K562 (cell line): ENCODE results near the gene CFAP20. TPM values are rescaled to one million over a fixed set of nuclear protein-coding genes. Genes with fewer than 3 reads are reported as not detected.

Experiments used
- ATAC-seq: fragments of 200-7000 bp; cut with Tn5 transposase; 3 replicates; pipeline ENCODE4 v1.9.1; 2020; ENCODE audit warnings: moderate library complexity
- BruUV-seq: library from RNA; stranded (reverse); fragments of 400-500 nt; replicated peaks from 2 replicates; lab custom pipeline; 2021; lab: Mats Ljungman, UMichigan
- CTCF ChIA-PET: fragments of 300-600 bp; formaldehyde crosslinking; extraction: SDS; loops from one replicate; lab custom pipeline; 2021; ENCODE audit warnings: low intra/inter-chr PET ratio; lab: Yijun Ruan, JAX
- POLR2A ChIA-PET: fragments of 300-600, 350-650 bp; sonication (Branson Sonifier 250); formaldehyde crosslinking; extraction: SDS; loops from one replicate; lab custom pipeline; 2021; ENCODE audit warnings: antibody characterized with exemption, inconsistent platforms; lab: Yijun Ruan, JAX
- DNase-seq, 4 experiments: peaks; one replicate each; pipeline versions ENCODE4 v3.0.0 to v3.0.0-alpha.2; 2011 to 2018; ENCODE audit warnings: low spot score in 3 of 4, mixed read lengths in 3 of 4; ENCODE audit errors: extremely low read depth in 1 of 4
- FAIRE-seq: peaks from 2 replicates; lab custom pipeline; 2011; peaks lifted over from hg19 to GRCh38; lab: Jason Lieb, UNC
- H2AFZ ChIP-seq: 2 replicates; pipeline ENCODE4 v1.6.0; 2011; ENCODE audit warnings: low read depth, low read length, control low read depth, inconsistent platforms
- H3K27ac ChIP-seq: fragments of 200-600 bp; 3 replicates; pipeline ENCODE4 v1.8.0; 2011; ENCODE audit warnings: low read depth, mild to moderate bottlenecking, control low read depth, inconsistent platforms, low read length, moderate library complexity, mixed read lengths; ENCODE audit errors: extremely low read depth
- H3K27me3 ChIP-seq, 2 experiments: fragments of 300-600 bp in 1 of 2; 2 replicates in 1 of 2; 3 replicates in 1 of 2; pipeline versions ENCODE4 v1.6.0 to v1.8.0; 2011; ENCODE audit warnings: inconsistent platforms in 2 of 2, low read length in 2 of 2, mild to moderate bottlenecking in 1 of 2, mixed read lengths in 1 of 2, moderate library complexity in 1 of 2; ENCODE audit not compliant: control insufficient read depth in 2 of 2, insufficient read depth in 2 of 2
- H3K36me3 ChIP-seq: fragments of 300-600 bp; 3 replicates; pipeline ENCODE4 v1.8.0; 2011; ENCODE audit warnings: mild to moderate bottlenecking, low read length, inconsistent platforms; ENCODE audit not compliant: control insufficient read depth, insufficient read depth
- H3K4me1 ChIP-seq, 2 experiments: fragments of 200-600 bp in 1 of 2; replicated peaks in 1 of 2; 2 replicates in 1 of 2; 3 replicates in 1 of 2; pipeline versions ENCODE4 v1.5.1 to v1.8.0; 2011; ENCODE audit warnings: inconsistent platforms in 2 of 2, low read length in 2 of 2, mild to moderate bottlenecking in 1 of 2, mixed read lengths in 1 of 2, moderate library complexity in 1 of 2; ENCODE audit not compliant: control insufficient read depth in 2 of 2, insufficient read depth in 2 of 2
- H3K4me2 ChIP-seq: 2 replicates; pipeline ENCODE4 v1.6.1; 2011; ENCODE audit warnings: low read length, control low read depth, inconsistent platforms, mixed read lengths; ENCODE audit not compliant: insufficient read depth
- H3K4me3 ChIP-seq: fragments of 200-600 bp; sonication (generic), shearing (Covaris generic); 2 replicates; pipeline ENCODE4 v1.5.1; 2016; ENCODE audit warnings: control low read depth, inconsistent platforms
- H3K79me2 ChIP-seq: fragments of 200-600 bp; 3 replicates; pipeline ENCODE4 v1.8.0; 2011; ENCODE audit warnings: low read length, inconsistent platforms; ENCODE audit not compliant: control insufficient read depth, insufficient read depth
- H3K9ac ChIP-seq, 2 experiments: 2 replicates each; pipeline versions ENCODE4 v1.6.0 to v1.6.1; 2011; ENCODE audit warnings: low read depth in 2 of 2, low read length in 2 of 2, control low read depth in 1 of 2, inconsistent platforms in 1 of 2, mild to moderate bottlenecking in 1 of 2, mixed read lengths in 1 of 2; ENCODE audit not compliant: insufficient read depth in 1 of 2
- H3K9me1 ChIP-seq: one replicate; pipeline ENCODE4 v1.6.0; 2011; ENCODE audit warnings: inconsistent platforms, mild to moderate bottlenecking, low read length, moderate library complexity; ENCODE audit not compliant: control insufficient read depth, insufficient read depth
- H3K9me3 ChIP-seq: replicated peaks from 2 replicates; pipeline ENCODE4 v1.5.1; 2011; ENCODE audit warnings: low read depth, low read length, inconsistent platforms; ENCODE audit not compliant: control insufficient read depth, insufficient read depth
- H4K20me1 ChIP-seq: replicated peaks from 2 replicates; pipeline ENCODE4 v1.6.1; 2011; ENCODE audit warnings: low read length, inconsistent platforms, mixed read lengths; ENCODE audit not compliant: control insufficient read depth, insufficient read depth
- NR3C1 ChIP-seq: sonication (generic); formaldehyde crosslinking; IDR thresholded peaks from 2 replicates; pipeline ENCODE4 v1.8.1; 2022; ENCODE audit warnings: missing genetic modification reagents
- RBBP5 ChIP-seq: fragments of 200-600 bp; sonication (generic); IDR thresholded peaks from 2 replicates; pipeline ENCODE4 v1.6.1; 2012; ENCODE audit warnings: borderline replicate concordance, mild to moderate bottlenecking, low read length, control low read depth, inconsistent platforms; ENCODE audit not compliant: insufficient read depth, poor library complexity, severe bottlenecking
- RREB1 ChIP-seq: fragments of 250-450 bp; sonication (Bioruptor Pico); IDR thresholded peaks from 2 replicates; pipeline ENCODE4 v1.4.0; 2020
- ZNF121 ChIP-seq: sonication (generic); formaldehyde crosslinking; conservative IDR thresholded peaks from 2 replicates; pipeline ENCODE4 v1.8.0; 2022; ENCODE audit warnings: missing genetic modification reagents
- ZNF561 ChIP-seq: fragments of 450-650 bp; formaldehyde crosslinking; conservative IDR thresholded peaks from 2 replicates; pipeline ENCODE4 v1.4.0; 2020; ENCODE audit warnings: mild to moderate bottlenecking, moderate library complexity
- WGBS: fragments of 100-300 bp; shearing (Covaris generic); methylation state at CpG from one replicate; pipeline ENCODE4 v1.1.6; 2016; ENCODE audit warnings: low coverage, mixed read lengths; ENCODE audit not compliant: insufficient coverage; ENCODE audit errors: missing lambda C conversion rate; 5-methylcytosine and 5-hydroxymethylcytosine counted together
- in situ Hi-C: fragments of 300-500 bp; cut with MboI; formaldehyde crosslinking; loops from 4 replicates; pipeline ENCODE4 v1.15.0; 2018; ENCODE audit warnings: inconsistent platforms, mixed read lengths
- intact Hi-C: fragments of 100-400 bp; cut with micrococcal nuclease; formaldehyde crosslinking; loops from 2 replicates; pipeline ENCODE4 v1.14.2; 2022
- polyA plus RNA-seq, 8 experiments: library from polyadenylated mRNA; depleted of rRNA in 4 of 8; stranded (reverse) in 5 of 8; unstranded in 3 of 8; fragments of >200 nt; fragmentation: Nextera tagmentation in 2 of 8; fragmentation: Illumina TruSeq in 1 of 8; extraction: Ambion mirVana in 2 of 8; extraction: Trizol in 1 of 8; gene quantifications; 2 replicates each; pipeline versions ENCODE4 v1.2.1 to v1.2.3, GENCODE V29; 2011 to 2014; ENCODE audit warnings: inconsistent platforms in 1 of 8, missing spikeins in 1 of 8
- total RNA-seq, 7 experiments: library from RNA; depleted of rRNA in 6 of 7; stranded (reverse); fragments of >200 nt in 6 of 7; fragmentation: Illumina TruSeq in 2 of 7; extraction: Trizol in 2 of 7; gene quantifications; 2 replicates each; pipeline versions ENCODE4 v1.2.1 to v1.2.3, GENCODE V29; 2011 to 2021; ENCODE audit warnings: low replicate concordance in 1 of 7
- TF ChIP-seq, protein P1 (sequence below): sonication (generic); formaldehyde crosslinking; IDR thresholded peaks from 2 replicates; pipeline ENCODE4 v1.9.0; 2022; ENCODE audit warnings: mild to moderate bottlenecking, missing genetic modification reagents

The CFAP20 gene
- total and polyA plus RNA-seq, 9 of the 15 experiments (the other 6 are each of a cell fraction or from before 2014, with no cell fraction given) = 20.5 to 90.5 (median 75.3) TPM

- Histone ChIP-seq H3K4me2 (no peak overlapping the region), H2AFZ (no peak overlapping the region), H3K4me3 (no peak overlapping the region), H4K20me1 (no peaks in the 10 kb centered on the region), H3K27me3 (no peaks in the 10 kb centered on the region), H3K9me3 (no peaks in the 10 kb centered on the region), H3K79me2 (no peaks in the 10 kb centered on the region), H3K4me1 (no peaks in the 10 kb centered on the region), H3K27ac (no peak overlapping the region), H3K36me3 (peaks cover 2% of the 10 kb centered on the region; the same call in 1 of the 3 replicates), H3K9ac (no peak overlapping the region), H3K9me1 (no peaks in the 10 kb centered on the region)
- DNase-seq (no peak), ATAC-seq (no peak), FAIRE-seq (no peak)
- TF ChIP-seq ZNF121 (CRISPR knock-in tag) = peak; percentile 51; the same call in 1 of the 2 replicates
- no peak for TF ChIP-seq ZNF561 (CRISPR knock-in tag)
- TF ChIP-seq RBBP5 = no peak
- no TSS peak for BruUV-seq
- 56% methylated on average over 2 of the region's 2 CpGs for WGBS
- POLR2A ChIA-PET = interaction anchor here (1.1 kb wide), 1 partner anchor 13 kb away, joined by 3 read pairs; no protein-coding TSS in a partner anchor
- in situ Hi-C loops = no loop called here
- intact Hi-C loops = no loop called here
- CTCF ChIA-PET = no interaction called here
Measured at GRCh38 chr16:58154345-58154744, 25.2 kb upstream of the CFAP20 start.

- FAIRE-seq = no peak
- H3K27ac ChIP-seq = no peak overlapping the region
- TF ChIP-seq NR3C1 = no peak
- no peak for TF ChIP-seq RREB1
- TF ChIP-seq, protein P1, sequence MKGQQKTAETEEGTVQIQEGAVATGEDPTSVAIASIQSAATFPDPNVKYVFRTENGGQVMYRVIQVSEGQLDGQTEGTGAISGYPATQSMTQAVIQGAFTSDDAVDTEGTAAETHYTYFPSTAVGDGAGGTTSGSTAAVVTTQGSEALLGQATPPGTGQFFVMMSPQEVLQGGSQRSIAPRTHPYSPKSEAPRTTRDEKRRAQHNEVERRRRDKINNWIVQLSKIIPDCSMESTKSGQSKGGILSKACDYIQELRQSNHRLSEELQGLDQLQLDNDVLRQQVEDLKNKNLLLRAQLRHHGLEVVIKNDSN = no peak
- TF ChIP-seq, all 486 proteins: peak for 0
- in situ Hi-C loops = no loop called here
- no peaks in the 10 kb centered on the region for H4K20me1 ChIP-seq
- no peaks in the 10 kb centered on the region; a peak in 1 of 5 replicates for H3K27me3 ChIP-seq
- POLR2A ChIA-PET = interaction anchor here (1.1 to 1.4 kb wide), 3 partner anchors 9 to 23 kb away, joined by 3 to 5 read pairs (median 4); no protein-coding TSS in a partner anchor
- H3K79me2 ChIP-seq = no peaks in the 10 kb centered on the region
- no peak for ATAC-seq
- intact Hi-C loops = no loop called here
- H3K4me2 ChIP-seq = no peak overlapping the region
- DNase-seq = no peak
- no TSS peak for BruUV-seq
- H3K4me1 ChIP-seq = no peaks in the 10 kb centered on the region
- H3K9me1 ChIP-seq = no peaks in the 10 kb centered on the region
- WGBS = 19% methylated on average over 7 of the region's 8 CpGs
- no peak overlapping the region for H2AFZ ChIP-seq
- no peaks in the 10 kb centered on the region for H3K36me3 ChIP-seq
- H3K9me3 ChIP-seq = no peaks in the 10 kb centered on the region
- CTCF ChIA-PET = no interaction called here
- H3K4me3 ChIP-seq = no peak overlapping the region
- H3K9ac ChIP-seq = no peak overlapping the region
Measured at GRCh38 chr16:58152246-58152868, 23.2 kb upstream of the CFAP20 start.
